Suprapubic skin (tissue), 4 donors: Measurements from ENCODE around the gene CLIC2.
"Not testable (repeated sequence)": the region's sequence is repeated elsewhere in the genome, so short reads cannot be mapped to it uniquely, and the experiment has no call there.

ENCODE experiments used
- EP300 ChIP-seq: sonication (generic); formaldehyde crosslinking; IDR thresholded peaks from one replicate; pipeline ENCODE4 v1.6.1; 2017; ENCODE audit warnings: antibody characterized with exemption
- POLR2A ChIP-seq, 2 donors: fragments of 450-650 bp; IDR thresholded peaks; one replicate each; pipeline ENCODE4 v1.6.1; 2017; ENCODE audit warnings: antibody characterized with exemption in 2 of 2, mild to moderate bottlenecking in 2 of 2, moderate library complexity in 2 of 2
- POLR2AphosphoS5 ChIP-seq, 3 donors: sonication (generic); formaldehyde crosslinking; IDR thresholded peaks; one replicate each; pipeline ENCODE4 v1.6.1; 2017; ENCODE audit warnings: antibody characterized with exemption in 3 of 3
- TF ChIP-seq, protein P1 (sequence below), 2 donors: fragments of 200-600 bp in 1 of 2; fragments of 450-650 bp in 1 of 2; sonication (generic) in 1 of 2; IDR thresholded peaks; one replicate each; pipeline ENCODE4 v1.5.1; 2016 to 2019; ENCODE audit warnings: antibody characterized with exemption in 2 of 2, mild to moderate bottlenecking in 1 of 2, moderate library complexity in 1 of 2

DNA sequence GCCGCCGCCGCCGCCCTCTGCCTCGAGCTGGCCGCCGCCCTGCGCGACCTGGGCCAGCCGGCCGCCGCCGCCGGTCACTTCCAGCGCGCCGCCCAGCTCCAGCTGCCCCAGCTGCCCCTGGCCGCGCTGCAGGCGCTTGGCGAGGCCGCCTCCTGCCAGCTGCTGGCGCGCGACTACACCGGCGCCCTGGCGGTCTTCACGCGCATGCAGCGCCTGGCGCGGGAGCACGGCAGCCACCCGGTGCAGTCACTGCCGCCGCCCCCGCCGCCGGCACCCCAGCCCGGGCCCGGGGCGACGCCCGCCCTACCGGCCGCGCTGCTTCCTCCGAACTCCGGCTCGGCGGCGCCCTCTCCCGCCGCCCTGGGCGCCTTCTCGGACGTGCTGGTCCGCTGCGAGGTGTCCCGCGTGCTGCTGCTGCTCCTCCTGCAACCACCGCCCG is 48.1 kb upstream of the CLIC2 start:
- TF ChIP-seq, protein P1, sequence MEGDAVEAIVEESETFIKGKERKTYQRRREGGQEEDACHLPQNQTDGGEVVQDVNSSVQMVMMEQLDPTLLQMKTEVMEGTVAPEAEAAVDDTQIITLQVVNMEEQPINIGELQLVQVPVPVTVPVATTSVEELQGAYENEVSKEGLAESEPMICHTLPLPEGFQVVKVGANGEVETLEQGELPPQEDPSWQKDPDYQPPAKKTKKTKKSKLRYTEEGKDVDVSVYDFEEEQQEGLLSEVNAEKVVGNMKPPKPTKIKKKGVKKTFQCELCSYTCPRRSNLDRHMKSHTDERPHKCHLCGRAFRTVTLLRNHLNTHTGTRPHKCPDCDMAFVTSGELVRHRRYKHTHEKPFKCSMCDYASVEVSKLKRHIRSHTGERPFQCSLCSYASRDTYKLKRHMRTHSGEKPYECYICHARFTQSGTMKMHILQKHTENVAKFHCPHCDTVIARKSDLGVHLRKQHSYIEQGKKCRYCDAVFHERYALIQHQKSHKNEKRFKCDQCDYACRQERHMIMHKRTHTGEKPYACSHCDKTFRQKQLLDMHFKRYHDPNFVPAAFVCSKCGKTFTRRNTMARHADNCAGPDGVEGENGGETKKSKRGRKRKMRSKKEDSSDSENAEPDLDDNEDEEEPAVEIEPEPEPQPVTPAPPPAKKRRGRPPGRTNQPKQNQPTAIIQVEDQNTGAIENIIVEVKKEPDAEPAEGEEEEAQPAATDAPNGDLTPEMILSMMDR (IDR thresholded peaks at IDR 0.05), result not testable (repeated sequence)
- not testable (repeated sequence) for TF ChIP-seq EP300; POLR2AphosphoS5 (IDR thresholded peaks at IDR 0.05); POLR2A (IDR thresholded peaks at IDR 0.05)
